Skeletal muscle tissue (tissue), 4 donors: Measurements from ENCODE around the gene LRRC47. TPM values are rescaled to one million over a fixed set of nuclear protein-coding genes. Genes with fewer than 3 reads are reported as not detected.

Source experiments
- H3K27ac ChIP-seq: one replicate; pipeline ENCODE4 v1.7.0; 2013; ENCODE audit warnings: mild to moderate bottlenecking, low read depth, low read length, inconsistent platforms
- H3K27me3 ChIP-seq, 3 donors: one replicate each; pipeline ENCODE4 v1.7.0; 2013; ENCODE audit warnings: low read length in 3 of 3; ENCODE audit not compliant: control insufficient read depth in 3 of 3, insufficient read depth in 3 of 3
- H3K36me3 ChIP-seq, 3 donors: one replicate each; pipeline ENCODE4 v1.7.0; 2013; ENCODE audit warnings: low read length in 3 of 3; ENCODE audit not compliant: control insufficient read depth in 3 of 3, insufficient read depth in 3 of 3
- H3K4me1 ChIP-seq, 3 donors: one replicate each; pipeline ENCODE4 v1.7.0; 2013; ENCODE audit warnings: low read length in 3 of 3, mild to moderate bottlenecking in 3 of 3; ENCODE audit not compliant: control insufficient read depth in 3 of 3, insufficient read depth in 3 of 3
- H3K4me3 ChIP-seq, 3 donors: one replicate each; pipeline ENCODE4 v1.7.0; 2013; ENCODE audit warnings: low read length in 3 of 3
- H3K9ac ChIP-seq, 3 donors: one replicate each; pipeline ENCODE4 v1.7.0; 2013; ENCODE audit warnings: low read length in 3 of 3, mild to moderate bottlenecking in 3 of 3, moderate library complexity in 2 of 3, low read depth in 1 of 3
- H3K9me3 ChIP-seq, 3 donors: one replicate each; pipeline ENCODE4 v1.7.0; 2013; ENCODE audit warnings: low read length in 3 of 3; ENCODE audit not compliant: control insufficient read depth in 3 of 3
- total RNA-seq: library from RNA; depleted of rRNA; stranded (reverse); fragments of >200 nt; gene quantifications from one replicate; pipeline ENCODE4 v1.2.3, GENCODE V29; 2014
- donor health status: Osteomylitis.

Gene LRRC47
- total RNA-seq, 1 donor from 2014 or later, result 28.7 TPM

- Histone ChIP-seq H3K9ac (no peak overlapping the region), H3K27me3 (peaks cover 5 to 23% (median 18%) of the 10 kb centered on the region in 3 donors), H3K27ac (no peak overlapping the region), H3K4me1 (peaks cover 3 to 6% (median 3%) of the 10 kb centered on the region in 3 donors), H3K9me3 (no peaks in the 10 kb centered on the region), H3K36me3 (no peaks in the 10 kb centered on the region), H3K4me3 (no peak overlapping the region)
These were observed 32.8 kb downstream of the LRRC47 start for GRCh38 chr1:3763351-3764125.

- H3K27me3 ChIP-seq, result peaks cover 5 to 19% (median 13%) of the 10 kb centered on the region in 3 donors
These were observed 33.4 kb downstream of the LRRC47 start for GRCh38 chr1:3762873-3763228.

GRCh38 chr1:3762151-3762872 lies 34.0 kb downstream of the LRRC47 start:
- peaks cover 3 to 6% (median 3%) of the 10 kb centered on the region in 3 donors for H3K4me1 ChIP-seq
- no peak overlapping the region for H3K9ac ChIP-seq
- no peak overlapping the region for H3K4me3 ChIP-seq
- H3K36me3 ChIP-seq, result no peaks in the 10 kb centered on the region
- H3K27me3 ChIP-seq, result peaks cover 3 to 16% (median 11%) of the 10 kb centered on the region in 3 donors
- no peaks in the 10 kb centered on the region for H3K9me3 ChIP-seq
- no peak overlapping the region for H3K27ac ChIP-seq

More at GRCh38 chr1:3762873-3763228, 33.4 kb downstream of the LRRC47 start:
- Histone ChIP-seq H3K4me3 (no peak overlapping the region), H3K27ac (no peak overlapping the region), H3K9me3 (no peaks in the 10 kb centered on the region), H3K36me3 (no peaks in the 10 kb centered on the region), H3K4me1 (peaks cover 3 to 6% (median 3%) of the 10 kb centered on the region in 3 donors), H3K9ac (no peak overlapping the region)

GRCh38 chr1:3761296-3762010 lies 34.8 kb downstream of the LRRC47 start:
- Histone ChIP-seq H3K4me3 (no peak overlapping the region), H3K9ac (no peak overlapping the region), H3K4me1 (peaks cover 3 to 6% (median 3%) of the 10 kb centered on the region in 3 donors), H3K9me3 (no peaks in the 10 kb centered on the region), H3K27ac (no peak overlapping the region), H3K27me3 (peaks cover 2 to 13% (median 8%) of the 10 kb centered on the region in 3 donors), H3K36me3 (no peaks in the 10 kb centered on the region)

- H3K9ac ChIP-seq, result peak overlapping the region in 1 of 3 donors; percentile 47
- peaks cover 2 to 16% (median 14%) of the 10 kb centered on the region in 3 donors for H3K27me3 ChIP-seq
- H3K4me3 ChIP-seq, result no peak overlapping the region
- H3K9me3 ChIP-seq, result no peaks in the 10 kb centered on the region
- H3K27ac ChIP-seq, result no peak overlapping the region
- no peaks in the 10 kb centered on the region for H3K36me3 ChIP-seq
- peaks cover 3 to 6% (median 3%) of the 10 kb centered on the region in 3 donors for H3K4me1 ChIP-seq
These were observed 36.5 kb downstream of the LRRC47 start for GRCh38 chr1:3759796-3760195.

- Histone ChIP-seq H3K27me3 (peaks cover 2 to 22% (median 19%) of the 10 kb centered on the region in 3 donors), H3K9ac (peak overlapping the region in 1 of 3 donors; percentile 47)
These were observed 37.1 kb downstream of the LRRC47 start for GRCh38 chr1:3759164-3759563.

GRCh38 chr1:3756394-3756793 lies 39.9 kb downstream of the LRRC47 start:
- peaks cover 3 to 6% (median 3%) of the 10 kb centered on the region in 3 donors for H3K4me1 ChIP-seq
- no peak overlapping the region for H3K9ac ChIP-seq
- H3K27ac ChIP-seq, result no peak overlapping the region
- H3K27me3 ChIP-seq, result peaks cover 0 to 29% (median 20%) of the 10 kb centered on the region in 3 donors
- H3K4me3 ChIP-seq, result no peak overlapping the region
- H3K36me3 ChIP-seq, result no peaks in the 10 kb centered on the region
- no peaks in the 10 kb centered on the region for H3K9me3 ChIP-seq

More at GRCh38 chr1:3759164-3759563, 37.1 kb downstream of the LRRC47 start:
- H3K4me1 ChIP-seq, result peaks cover 3 to 6% (median 3%) of the 10 kb centered on the region in 3 donors
- no peaks in the 10 kb centered on the region for H3K9me3 ChIP-seq
- no peak overlapping the region for H3K27ac ChIP-seq
- no peak overlapping the region for H3K4me3 ChIP-seq
- H3K36me3 ChIP-seq, result no peaks in the 10 kb centered on the region

GRCh38 chr1:3753656-3754454 lies 42.4 kb downstream of the LRRC47 start:
- no peaks in the 10 kb centered on the region for H3K9me3 ChIP-seq
- no peak overlapping the region for H3K27ac ChIP-seq
- peaks cover 0 to 28% (median 18%) of the 10 kb centered on the region in 3 donors for H3K27me3 ChIP-seq

GRCh38 chr1:3752400-3752945 lies 43.8 kb downstream of the LRRC47 start, which contains the start of gene CCDC27:
TSS of gene CCDC27 (plus strand) at chr1:3752450. CDS start at chr1:3752482, 32 bp downstream.
- Histone ChIP-seq H3K4me3 (no peak within 1 kb of the TSS), H3K4me1 (peaks cover 0 to 5% (median 0%) of the 10 kb centered on the region in 3 donors), H3K36me3 (no peaks in the 10 kb centered on the region), H3K27me3 (peaks cover 0 to 28% (median 18%) of the 10 kb centered on the region in 3 donors), H3K27ac (no peak within 1 kb of the TSS), H3K9ac (no peak within 1 kb of the TSS), H3K9me3 (no peaks in the 10 kb centered on the region)

More at GRCh38 chr1:3753656-3754454, 42.4 kb downstream of the LRRC47 start:
- no peak overlapping the region for H3K4me3 ChIP-seq
- H3K9ac ChIP-seq, result no peak overlapping the region
- H3K4me1 ChIP-seq, result no peaks in the 10 kb centered on the region
- no peaks in the 10 kb centered on the region for H3K36me3 ChIP-seq
